IMR-90 (cell line): ENCODE data around the gene MPC2. TPM values are rescaled to one million over a fixed set of nuclear protein-coding genes. Genes with fewer than 3 reads are reported as not detected.

Experiments used
- ATAC-seq: fragments of 200-7000 bp; cut with Tn5 transposase; 2 replicates; pipeline ENCODE4 v1.9.1; 2020; ENCODE audit warnings: low read depth, mild to moderate bottlenecking, moderate library complexity
- BruUV-seq: library from RNA; stranded (reverse); fragments of 400-500 nt; replicated peaks from 2 replicates; lab custom pipeline; 2021; lab: Mats Ljungman, UMichigan
- CTCF ChIA-PET: fragments of 300-600 bp; formaldehyde crosslinking; extraction: SDS; loops from one replicate; lab custom pipeline; 2021; ENCODE audit warnings: antibody characterized with exemption; lab: Yijun Ruan, JAX
- POLR2A ChIA-PET: fragments of 300-600 bp; sonication (Branson Sonifier 250); formaldehyde crosslinking; loops from one replicate; lab custom pipeline; 2022; ENCODE audit warnings: antibody characterized with exemption; ENCODE audit not compliant: unreplicated experiment; lab: Charles Lee
- DNase-seq: peaks from one replicate; pipeline ENCODE4 v3.0.0; 2013
- H2AFZ ChIP-seq: replicated peaks from 2 replicates; pipeline ENCODE3; 2013; ENCODE audit warnings: low read length, mild to moderate bottlenecking; ENCODE audit not compliant: poor library complexity
- H2AK5ac ChIP-seq: 2 replicates; pipeline ENCODE4 v1.6.1; 2013; ENCODE audit warnings: low read depth, low read length, inconsistent platforms
- H2AK9ac ChIP-seq: replicated peaks from 2 replicates; pipeline ENCODE3; 2013; ENCODE audit warnings: mild to moderate bottlenecking, low read depth, low read length, moderate library complexity; ENCODE audit not compliant: poor library complexity
- H2BK120ac ChIP-seq: 2 replicates; pipeline ENCODE4 v1.6.1; 2013; ENCODE audit warnings: low read depth, low read length, inconsistent platforms
- H2BK15ac ChIP-seq: 3 replicates; pipeline ENCODE4 v1.6.1; 2013; ENCODE audit warnings: low read depth, low read length, inconsistent platforms
- H2BK20ac ChIP-seq: 2 replicates; pipeline ENCODE4 v1.6.1; 2013; ENCODE audit warnings: low read depth, mild to moderate bottlenecking, inconsistent platforms, low read length, moderate library complexity
- H2BK5ac ChIP-seq: 2 replicates; pipeline ENCODE4 v1.6.1; 2013; ENCODE audit warnings: mild to moderate bottlenecking, low read depth, low read length, inconsistent platforms; ENCODE audit not compliant: poor library complexity, severe bottlenecking
- H3K14ac ChIP-seq: replicated peaks from 2 replicates; pipeline ENCODE4 v1.6.1; 2013; ENCODE audit warnings: low read depth, low read length, inconsistent platforms
- H3K18ac ChIP-seq: 2 replicates; pipeline ENCODE4 v1.6.1; 2013; ENCODE audit warnings: low read depth, low read length, control low read depth
- H3K23ac ChIP-seq: 2 replicates; pipeline ENCODE4 v1.6.1; 2013; ENCODE audit warnings: low read depth, low read length, inconsistent platforms
- H3K27ac ChIP-seq: 2 replicates; pipeline ENCODE4 v1.5.1; 2013; ENCODE audit warnings: mild to moderate bottlenecking, control low read depth, low read length; ENCODE audit not compliant: insufficient read depth
- H3K27me3 ChIP-seq: 2 replicates; pipeline ENCODE4 v1.6.1; 2013; ENCODE audit warnings: low read length; ENCODE audit not compliant: control insufficient read depth, insufficient read depth
- H3K36me3 ChIP-seq: 2 replicates; pipeline ENCODE4 v1.6.1; 2013; ENCODE audit warnings: low read length, mixed read lengths; ENCODE audit not compliant: control insufficient read depth, insufficient read depth
- H3K4ac ChIP-seq: 2 replicates; pipeline ENCODE4 v1.6.1; 2013; ENCODE audit warnings: low read depth, low read length, inconsistent platforms
- H3K4me1 ChIP-seq: 2 replicates; pipeline ENCODE4 v1.6.1; 2013; ENCODE audit warnings: low read length, mixed read lengths; ENCODE audit not compliant: control insufficient read depth, insufficient read depth
- H3K4me2 ChIP-seq: 2 replicates; pipeline ENCODE4 v1.6.1; 2013; ENCODE audit warnings: low read depth, mild to moderate bottlenecking, control low read depth, low read length, moderate library complexity
- H3K4me3 ChIP-seq: 2 replicates; pipeline ENCODE4 v1.5.1; 2013; ENCODE audit warnings: low read depth, mild to moderate bottlenecking, control low read depth, low read length, moderate library complexity; ENCODE audit not compliant: insufficient read depth
- H3K56ac ChIP-seq: 2 replicates; pipeline ENCODE4 v1.6.1; 2013; ENCODE audit warnings: low read length, inconsistent platforms; ENCODE audit not compliant: insufficient read depth; ENCODE audit errors: extremely low read depth
- H3K79me1 ChIP-seq, 2 experiments: 2 replicates each; pipeline ENCODE4 v1.6.1; 2013; ENCODE audit warnings: low read length in 2 of 2, inconsistent platforms in 1 of 2, low read depth in 1 of 2
- H3K9ac ChIP-seq: 2 replicates; pipeline ENCODE4 v1.6.1; 2013; ENCODE audit warnings: low read depth, low read length, control low read depth
- H3K9me1 ChIP-seq: 2 replicates; pipeline ENCODE4 v1.6.1; 2013; ENCODE audit warnings: low read length, inconsistent platforms; ENCODE audit not compliant: insufficient read depth
- H3K9me3 ChIP-seq: 2 replicates; pipeline ENCODE4 v1.6.1; 2013; ENCODE audit warnings: low read length; ENCODE audit not compliant: control insufficient read depth, insufficient read depth
- H4K20me1 ChIP-seq: 2 replicates; pipeline ENCODE4 v1.6.1; 2013; ENCODE audit warnings: low read length, inconsistent platforms; ENCODE audit not compliant: insufficient read depth
- H4K5ac ChIP-seq: 2 replicates; pipeline ENCODE4 v1.6.1; 2013; ENCODE audit warnings: mild to moderate bottlenecking, low read depth, low read length, control low read depth
- H4K8ac ChIP-seq, 2 experiments: 2 replicates each; pipeline ENCODE4 v1.6.1; 2013; ENCODE audit warnings: low read depth in 2 of 2, low read length in 2 of 2, control low read depth in 1 of 2, inconsistent platforms in 1 of 2
- H4K91ac ChIP-seq: 2 replicates; pipeline ENCODE4 v1.6.1; 2013; ENCODE audit warnings: low read depth, low read length, inconsistent platforms; ENCODE audit not compliant: insufficient read depth
- CEBPB ChIP-seq: IDR thresholded peaks from 2 replicates; pipeline ENCODE4 v1.6.1; 2012; ENCODE audit warnings: low read depth, low read length, improper control_type of control experiment
- CHD1 ChIP-seq: IDR thresholded peaks from 2 replicates; pipeline ENCODE4 v1.6.1; 2012; ENCODE audit warnings: low read depth, low read length, improper control_type of control experiment
- CTCF ChIP-seq: conservative IDR thresholded peaks from 2 replicates; pipeline ENCODE4 v1.5.1; 2012; ENCODE audit warnings: mild to moderate bottlenecking, low read depth, low read length, improper control_type of control experiment
- ELK1 ChIP-seq: fragments of 150-350 bp; IDR thresholded peaks from 2 replicates; pipeline ENCODE4 v1.6.1; 2016; ENCODE audit warnings: low read depth, mild to moderate bottlenecking, low read length, moderate library complexity, borderline replicate concordance
- FOS ChIP-seq: fragments of 150-350 bp; IDR thresholded peaks from 2 replicates; pipeline ENCODE4 v1.6.1; 2016; ENCODE audit warnings: low read depth, low read length
- MAFK ChIP-seq: IDR thresholded peaks from 2 replicates; pipeline ENCODE4 v1.6.1; 2012; ENCODE audit warnings: low read depth, low read length, improper control_type of control experiment
- MXI1 ChIP-seq: IDR thresholded peaks from 2 replicates; pipeline ENCODE4 v1.6.1; 2012; ENCODE audit warnings: low read depth, mild to moderate bottlenecking, low read length, moderate library complexity, borderline replicate concordance
- NFE2L2 ChIP-seq: fragments of 150-350 bp; IDR thresholded peaks from 2 replicates; pipeline ENCODE4 v1.6.1; 2016; ENCODE audit warnings: low read depth, mild to moderate bottlenecking, low read length
- POLR2A ChIP-seq: IDR thresholded peaks from 2 replicates; pipeline ENCODE4 v1.6.1; 2012; ENCODE audit warnings: mild to moderate bottlenecking, low read depth, low read length
- RAD21 ChIP-seq: IDR thresholded peaks from 2 replicates; pipeline ENCODE4 v1.6.1; 2012; ENCODE audit warnings: low read length, improper control_type of control experiment
- RCOR1 ChIP-seq: IDR thresholded peaks from 2 replicates; pipeline ENCODE4 v1.6.1; 2012; ENCODE audit warnings: mild to moderate bottlenecking, low read length, improper control_type of control experiment; ENCODE audit not compliant: insufficient replicate concordance
- SMC3 ChIP-seq: fragments of 150-350 bp; IDR thresholded peaks from 2 replicates; pipeline ENCODE4 v1.6.1; 2016; ENCODE audit warnings: low read depth, mild to moderate bottlenecking, antibody characterized with exemption, low read length, moderate library complexity
- USF2 ChIP-seq: fragments of 150-350 bp; IDR thresholded peaks from 2 replicates; pipeline ENCODE4 v1.6.1; 2017; ENCODE audit warnings: mild to moderate bottlenecking, antibody characterized with exemption, low read length, low read depth
- WGBS, 2 experiments: methylation state at CpG; one replicate each; pipeline versions ENCODE4 v1.1.5 to v1.1.7; 2013; ENCODE audit warnings: missing lambda C conversion rate in 2 of 2; ENCODE audit not compliant: insufficient read length in 1 of 2; ENCODE audit errors: extremely low coverage in 2 of 2; 5-methylcytosine and 5-hydroxymethylcytosine counted together
- dilution Hi-C: fragments of 300-500 bp; cut with HindIII; formaldehyde crosslinking; loops from one replicate; pipeline ENCODE4 v1.14.3; 2018; ENCODE audit warnings: low sequenced_read_pairs; ENCODE audit not compliant: unreplicated experiment
- in situ Hi-C: fragments of 300-500 bp; cut with MboI; formaldehyde crosslinking; loops from 3 replicates; pipeline ENCODE4 v1.14.3; 2019; ENCODE audit warnings: low sequenced_read_pairs, inconsistent platforms, mixed read lengths
- intact Hi-C: fragments of 100-400 bp; cut with micrococcal nuclease; formaldehyde crosslinking; loops from 2 replicates; pipeline ENCODE4 v1.10.0; 2022
- polyA plus RNA-seq, 3 experiments: library from polyadenylated mRNA; depleted of rRNA; stranded (reverse); fragments of >200 nt; gene quantifications; 2 replicates each; pipeline ENCODE4 v1.2.3, GENCODE V29; 2012; ENCODE audit warnings: low replicate concordance in 1 of 3
- total RNA-seq: library from RNA; depleted of rRNA; stranded (reverse); fragments of >200 nt; gene quantifications from 2 replicates; pipeline ENCODE4 v1.2.3, GENCODE V29; 2012

MPC2 gene
- total and polyA plus RNA-seq, 2 of the 4 experiments (the other 2 are of a cell fraction) = 35.0 to 42.9 TPM

- Histone ChIP-seq H3K18ac (no peak overlapping the region), H3K79me1 (peaks cover 26 to 44% of the 10 kb centered on the region in 2 experiments), H2AK5ac (no peak overlapping the region), H3K4ac (no peak overlapping the region), H2BK120ac (no peak overlapping the region), H2BK20ac (no peak overlapping the region), H4K20me1 (peaks cover 10% of the 10 kb centered on the region; the same call in 1 of the 2 replicates), H3K14ac (no peak overlapping the region), H3K9me3 (no peaks in the 10 kb centered on the region), H2BK15ac (no peak overlapping the region), H3K9me1 (no peaks in the 10 kb centered on the region), H2AFZ (no peak overlapping the region), H3K4me2 (no peak overlapping the region), H4K91ac (no peak overlapping the region), H3K23ac (0 out of 2 replicates have a peak overlapping the region, but pooled peaks have one; percentile 3), H2AK9ac (no peak overlapping the region), H3K27ac (no peak overlapping the region), H3K56ac (no peak overlapping the region; the same call in 1 of the 2 replicates), H3K4me1 (no peaks in the 10 kb centered on the region), H3K36me3 (peaks cover 9% of the 10 kb centered on the region), H2BK5ac (no peak overlapping the region), H3K27me3 (no peaks in the 10 kb centered on the region), H3K9ac (no peak overlapping the region), H3K4me3 (no peak overlapping the region), H4K5ac (no peak overlapping the region), H4K8ac (no peak overlapping the region)
- dilution Hi-C loops (no loop called here), intact Hi-C loops (no loop called here), in situ Hi-C loops (no loop called here)
- ATAC-seq (no peak), DNase-seq (no peak)
- ChIA-PET POLR2A (no interaction called here), CTCF (no interaction called here)
- BruUV-seq = no TSS peak
- TF ChIP-seq CTCF (no peak), MAFK (no peak), CEBPB (no peak), RAD21 (no peak), POLR2A (no peak), CHD1 (no peak), SMC3 (no peak), MXI1 (no peak), NFE2L2 (no peak), RCOR1 (no peak), FOS (no peak), ELK1 (no peak), USF2 (no peak)
- no CpG with 5 or more reads among the region's 4 CpGs for WGBS, 2 experiments
Observed at GRCh38 chr1:167966050-167966449, 29.2 kb upstream of the MPC2 start.
